RWPE2 (cell line): Measurements from ENCODE around the gene ADRM1.

Experiments used
- ATAC-seq: fragments of 200-7000 bp; cut with Tn5 transposase; 3 replicates; pipeline ENCODE4 v1.9.1; 2021; ENCODE audit warnings: low read depth
- DNase-seq: peaks from one replicate; pipeline ENCODE4 v3.0.0-alpha.2; 2020; ENCODE audit warnings: low spot score
- H3K27ac ChIP-seq: fragments of 450-650 bp; 2 replicates; pipeline ENCODE4 v1.5.1; 2017; ENCODE audit warnings: mild to moderate bottlenecking; ENCODE audit not compliant: poor library complexity, severe bottlenecking
- H3K27me3 ChIP-seq: fragments of 250-450 bp; sonication (Bioruptor Pico); 2 replicates; pipeline ENCODE4 v1.5.1; 2021; ENCODE audit warnings: mild to moderate bottlenecking, moderate library complexity; ENCODE audit not compliant: insufficient read depth, poor library complexity, severe bottlenecking
- H3K36me3 ChIP-seq: fragments of 250-450 bp; sonication (Bioruptor Pico); 2 replicates; pipeline ENCODE4 v1.5.1; 2020; ENCODE audit warnings: low read depth, mild to moderate bottlenecking, moderate library complexity
- H3K4me1 ChIP-seq: fragments of 250-450 bp; sonication (Bioruptor Pico); 2 replicates; pipeline ENCODE4 v1.5.1; 2021; ENCODE audit warnings: mild to moderate bottlenecking, moderate library complexity; ENCODE audit not compliant: insufficient read depth, poor library complexity, severe bottlenecking
- H3K4me3 ChIP-seq: fragments of 250-450 bp; sonication (Bioruptor Pico); 2 replicates; pipeline ENCODE4 v1.5.1; 2021; ENCODE audit warnings: mild to moderate bottlenecking, moderate library complexity; ENCODE audit not compliant: severe bottlenecking
- H3K9me3 ChIP-seq: fragments of 250-450 bp; sonication (Bioruptor Pico); 2 replicates; pipeline ENCODE4 v1.5.1; 2021; ENCODE audit warnings: mild to moderate bottlenecking, moderate library complexity; ENCODE audit not compliant: severe bottlenecking
- TF ChIP-seq, protein P1 (sequence below): fragments of 450-650 bp; IDR thresholded peaks from one replicate; pipeline ENCODE4 v1.5.1; 2017; ENCODE audit warnings: mild to moderate bottlenecking, moderate library complexity; ENCODE audit not compliant: poor library complexity, severe bottlenecking

Gene ADRM1

DNA sequence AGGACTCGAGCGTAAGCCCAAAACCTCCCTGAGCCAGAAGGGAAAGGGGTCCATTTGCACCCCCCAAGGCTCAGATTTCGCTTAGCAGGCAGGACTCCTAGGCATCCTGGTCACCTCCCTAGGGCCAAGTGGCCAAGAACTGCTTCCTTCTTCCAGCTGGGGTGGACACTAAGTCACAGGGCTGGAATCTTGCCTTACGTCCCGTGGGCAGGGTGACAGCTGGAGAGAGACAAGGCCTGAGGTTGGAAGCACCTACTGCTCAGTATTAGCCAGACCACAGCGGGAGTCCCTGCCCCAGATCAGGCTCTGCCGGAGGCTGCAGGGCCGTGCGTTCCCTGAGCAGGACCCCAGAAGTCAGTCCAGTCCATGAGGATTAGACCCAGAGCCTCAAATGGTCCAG, 44.6 kb downstream of the ADRM1 start:
- Histone ChIP-seq H3K27ac (peak overlapping the region; percentile 2), H3K36me3 (peaks cover 91% of the 10 kb centered on the region), H3K27me3 (no peaks in the 10 kb centered on the region), H3K9me3 (no peaks in the 10 kb centered on the region), H3K4me1 (peaks cover 28% of the 10 kb centered on the region), H3K4me3 (no peak overlapping the region)
- TF ChIP-seq, protein P1, sequence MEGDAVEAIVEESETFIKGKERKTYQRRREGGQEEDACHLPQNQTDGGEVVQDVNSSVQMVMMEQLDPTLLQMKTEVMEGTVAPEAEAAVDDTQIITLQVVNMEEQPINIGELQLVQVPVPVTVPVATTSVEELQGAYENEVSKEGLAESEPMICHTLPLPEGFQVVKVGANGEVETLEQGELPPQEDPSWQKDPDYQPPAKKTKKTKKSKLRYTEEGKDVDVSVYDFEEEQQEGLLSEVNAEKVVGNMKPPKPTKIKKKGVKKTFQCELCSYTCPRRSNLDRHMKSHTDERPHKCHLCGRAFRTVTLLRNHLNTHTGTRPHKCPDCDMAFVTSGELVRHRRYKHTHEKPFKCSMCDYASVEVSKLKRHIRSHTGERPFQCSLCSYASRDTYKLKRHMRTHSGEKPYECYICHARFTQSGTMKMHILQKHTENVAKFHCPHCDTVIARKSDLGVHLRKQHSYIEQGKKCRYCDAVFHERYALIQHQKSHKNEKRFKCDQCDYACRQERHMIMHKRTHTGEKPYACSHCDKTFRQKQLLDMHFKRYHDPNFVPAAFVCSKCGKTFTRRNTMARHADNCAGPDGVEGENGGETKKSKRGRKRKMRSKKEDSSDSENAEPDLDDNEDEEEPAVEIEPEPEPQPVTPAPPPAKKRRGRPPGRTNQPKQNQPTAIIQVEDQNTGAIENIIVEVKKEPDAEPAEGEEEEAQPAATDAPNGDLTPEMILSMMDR, result no peak
- ATAC-seq (no peak), DNase-seq (no peak)

DNA sequence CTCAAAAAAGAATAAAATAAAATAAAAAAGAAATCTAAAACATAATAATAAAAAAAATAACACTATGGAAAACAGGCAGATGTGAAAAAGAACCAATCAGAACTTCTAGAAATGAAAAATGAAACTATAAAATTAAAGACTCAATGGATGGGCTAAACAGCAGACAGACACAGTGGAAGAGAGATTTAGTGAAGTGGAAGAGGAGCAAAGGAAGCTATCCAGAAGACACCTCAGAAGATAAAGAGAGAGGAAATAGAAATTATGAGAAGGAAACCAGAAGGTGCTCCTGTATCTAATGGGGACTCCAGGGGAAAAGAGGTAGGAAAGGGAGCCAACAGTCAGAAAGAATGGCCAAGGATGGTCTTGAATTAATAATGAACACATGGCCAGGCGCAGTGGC, 45.8 kb downstream of the ADRM1 start:
- ATAC-seq (no peak), DNase-seq (no peak)
- H3K4me1 ChIP-seq, result peaks cover 39% of the 10 kb centered on the region
- H3K9me3 ChIP-seq, result no peaks in the 10 kb centered on the region
- TF ChIP-seq, protein P1, result no peak
- H3K4me3 ChIP-seq, result no peak overlapping the region
- peak overlapping the region; percentile 2 for H3K27ac ChIP-seq
- peaks cover 91% of the 10 kb centered on the region for H3K36me3 ChIP-seq
- H3K27me3 ChIP-seq, result no peaks in the 10 kb centered on the region

DNA sequence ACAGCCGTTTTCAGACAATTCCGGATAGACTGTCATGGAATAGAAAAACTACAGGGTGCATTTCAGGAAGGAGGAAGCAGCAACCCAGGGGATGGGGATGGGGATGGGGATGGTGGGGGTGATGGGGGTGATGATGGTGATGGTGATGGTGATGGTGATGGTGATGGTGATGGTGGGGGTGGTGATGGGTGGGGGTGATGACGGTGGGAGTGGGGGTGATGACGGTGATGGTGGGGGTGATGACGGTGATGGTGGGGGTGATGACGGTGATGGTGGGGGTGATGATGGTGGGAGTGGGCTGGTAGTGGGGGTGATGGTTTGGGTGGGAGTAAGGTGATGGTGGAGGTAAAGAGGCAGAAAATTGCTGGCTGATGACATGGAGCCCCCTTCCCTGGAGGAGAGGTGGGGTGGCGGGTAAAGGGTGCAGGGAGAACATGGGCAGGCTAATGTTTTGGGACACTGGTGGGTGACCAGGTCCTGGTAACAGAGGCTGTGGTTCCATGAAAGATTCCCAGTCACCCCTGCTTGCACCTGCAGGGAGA, 46.8 kb downstream of the ADRM1 start:
- no peak for ATAC-seq
- no peak for DNase-seq
- H3K4me1 ChIP-seq, result peaks cover 47% of the 10 kb centered on the region
- H3K9me3 ChIP-seq, result no peaks in the 10 kb centered on the region
- TF ChIP-seq, protein P1, result no peak
- no peaks in the 10 kb centered on the region for H3K27me3 ChIP-seq
- H3K36me3 ChIP-seq, result peaks cover 86% of the 10 kb centered on the region
- H3K27ac ChIP-seq, result peak overlapping the region; percentile 99
- no peak overlapping the region for H3K4me3 ChIP-seq

DNA sequence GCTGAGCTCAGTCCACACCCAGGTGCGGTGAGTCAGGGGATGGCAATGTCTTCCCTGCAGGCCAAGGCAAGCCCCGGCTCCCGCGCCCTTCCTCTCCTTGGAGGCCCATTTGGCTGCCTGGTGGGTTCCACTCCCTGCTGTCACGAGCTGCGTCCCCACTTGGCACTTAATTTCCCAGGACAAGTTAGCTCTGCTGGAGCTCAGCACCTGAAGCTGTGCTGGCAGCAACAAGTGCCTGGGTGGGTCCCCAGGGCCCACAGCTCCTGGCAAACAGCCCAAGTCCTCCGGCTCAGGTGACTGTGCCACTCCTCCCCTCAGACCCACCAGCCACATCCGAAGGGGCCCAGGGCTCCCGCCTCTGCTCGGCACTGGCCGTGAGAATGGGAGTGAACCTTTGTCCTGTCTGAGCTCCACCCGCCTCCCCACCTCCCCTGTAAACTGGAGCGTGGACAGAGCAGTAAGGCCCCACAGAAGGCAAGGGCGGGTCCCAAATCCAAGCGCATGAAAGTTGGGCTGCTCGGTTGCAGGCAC, 47.4 kb downstream of the ADRM1 start:
- H3K4me3 ChIP-seq, result no peak overlapping the region
- H3K4me1 ChIP-seq, result peaks cover 53% of the 10 kb centered on the region
- peaks cover 86% of the 10 kb centered on the region for H3K36me3 ChIP-seq
- DNase-seq (no peak), ATAC-seq (peak; percentile 69)
- H3K27me3 ChIP-seq, result no peaks in the 10 kb centered on the region
- no peaks in the 10 kb centered on the region for H3K9me3 ChIP-seq
- TF ChIP-seq, protein P1, result no peak
- peak overlapping the region; percentile 99 for H3K27ac ChIP-seq

DNA sequence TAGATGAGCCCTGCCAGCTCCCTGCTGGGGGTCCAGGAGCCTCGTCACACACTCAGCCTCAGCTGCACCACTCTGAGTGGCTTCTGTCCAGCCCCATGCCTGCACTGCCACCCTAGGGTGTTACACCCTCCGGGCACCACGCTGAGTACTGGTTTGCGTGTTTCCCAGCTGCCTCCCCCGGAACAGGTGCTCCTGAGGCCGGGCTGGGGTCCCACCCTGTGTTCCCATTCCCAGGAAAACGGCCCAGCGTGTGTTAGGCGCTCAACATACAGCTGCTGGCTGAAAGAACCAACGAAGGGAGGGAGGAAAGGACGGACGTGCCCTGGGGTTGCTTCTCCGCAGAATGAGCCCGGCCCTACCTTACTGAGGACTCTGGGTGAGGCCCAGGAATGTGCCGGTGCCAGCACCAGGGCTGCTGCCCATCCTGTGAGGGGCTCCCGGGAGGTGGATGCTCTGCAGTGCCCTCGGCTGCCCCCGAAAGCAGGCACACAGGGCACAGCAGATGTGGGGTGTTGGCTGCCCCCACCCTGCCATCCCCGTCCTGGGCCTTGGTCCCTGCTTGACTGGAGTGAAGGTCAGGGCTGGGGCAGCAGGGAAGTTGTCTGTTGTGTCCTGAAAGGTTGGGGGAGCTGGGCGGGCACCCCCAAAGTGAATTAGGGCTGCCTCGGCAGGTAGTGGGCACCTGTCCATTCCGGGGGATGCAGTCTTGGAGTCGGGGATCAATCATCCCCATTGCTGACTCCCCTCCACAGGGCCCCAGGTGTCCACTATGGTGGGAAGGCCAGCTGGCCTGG, 48.0 kb downstream of the ADRM1 start:
- Histone ChIP-seq H3K4me1 (peaks cover 59% of the 10 kb centered on the region), H3K27me3 (no peaks in the 10 kb centered on the region), H3K9me3 (no peaks in the 10 kb centered on the region), H3K27ac (peak overlapping the region; percentile 99), H3K36me3 (peaks cover 86% of the 10 kb centered on the region), H3K4me3 (no peak overlapping the region)
- DNase-seq (peak; percentile 88), ATAC-seq (peak; percentile 43)
- TF ChIP-seq, protein P1, result peak; percentile 25
